Adipocyte (in vitro differentiated cells): Measurements from ENCODE around the gene SENP3.

Experiments used
- DNase-seq: peaks from one replicate; pipeline ENCODE4 v3.0.0-alpha.2; 2015; ENCODE audit warnings: low read depth
- H3K27me3 ChIP-seq: replicated peaks from 2 replicates; pipeline ENCODE4 v1.7.0; 2013; ENCODE audit warnings: mild to moderate bottlenecking, low read length, moderate library complexity; ENCODE audit not compliant: control insufficient read depth, insufficient read depth
- H3K36me3 ChIP-seq: 2 replicates; pipeline ENCODE4 v1.7.0; 2013; ENCODE audit warnings: low read length, mild to moderate bottlenecking, moderate library complexity; ENCODE audit not compliant: control insufficient read depth, insufficient read depth, severe bottlenecking
- H3K4me1 ChIP-seq: 2 replicates; pipeline ENCODE4 v1.7.0; 2013; ENCODE audit warnings: mild to moderate bottlenecking, low read length, moderate library complexity; ENCODE audit not compliant: control insufficient read depth, insufficient read depth
- H3K4me3 ChIP-seq: 2 replicates; pipeline ENCODE4 v1.7.0; 2013; ENCODE audit warnings: mild to moderate bottlenecking, low read length, moderate library complexity
- H3K9ac ChIP-seq: 2 replicates; pipeline ENCODE4 v1.7.0; 2013; ENCODE audit warnings: mild to moderate bottlenecking, low read length, moderate library complexity
- H3K9me3 ChIP-seq: 2 replicates; pipeline ENCODE4 v1.7.0; 2013; ENCODE audit warnings: mild to moderate bottlenecking, low read length, moderate library complexity; ENCODE audit not compliant: control insufficient read depth

SENP3 gene

DNA sequence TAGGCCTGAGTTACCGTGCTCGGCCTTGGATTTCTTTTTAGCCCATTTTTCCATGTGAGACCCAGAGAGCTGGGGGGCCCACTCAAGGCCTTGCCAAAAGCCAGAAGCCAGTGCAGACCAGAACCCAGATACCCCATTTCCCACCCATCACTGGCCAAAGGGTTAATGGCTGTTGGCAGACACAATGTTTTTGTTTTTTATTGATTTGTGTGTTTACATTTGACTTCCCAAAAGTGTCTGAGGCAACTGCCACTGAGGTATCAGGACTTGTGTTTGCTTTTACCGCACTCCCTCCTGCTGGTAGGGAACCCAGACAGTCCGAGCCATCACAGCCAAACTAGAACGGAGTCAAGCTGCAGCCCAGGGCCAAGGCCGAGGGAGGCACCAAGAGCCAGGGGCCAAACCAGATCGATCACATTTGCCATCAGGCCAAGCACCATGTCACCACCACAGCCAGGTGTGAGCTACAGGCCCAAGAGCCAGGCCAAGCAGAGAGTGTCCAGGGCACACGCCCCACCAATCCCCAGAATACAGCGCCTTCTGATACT, 20.6 kb upstream of the SENP3 start:
- Histone ChIP-seq H3K27me3 (peaks cover 15% of the 10 kb centered on the region), H3K4me3 (no peak overlapping the region), H3K4me1 (peaks cover 3% of the 10 kb centered on the region), H3K9ac (no peak overlapping the region), H3K36me3 (no peaks in the 10 kb centered on the region), H3K9me3 (peaks cover 15% of the 10 kb centered on the region)
- DNase-seq, result no peak

DNA sequence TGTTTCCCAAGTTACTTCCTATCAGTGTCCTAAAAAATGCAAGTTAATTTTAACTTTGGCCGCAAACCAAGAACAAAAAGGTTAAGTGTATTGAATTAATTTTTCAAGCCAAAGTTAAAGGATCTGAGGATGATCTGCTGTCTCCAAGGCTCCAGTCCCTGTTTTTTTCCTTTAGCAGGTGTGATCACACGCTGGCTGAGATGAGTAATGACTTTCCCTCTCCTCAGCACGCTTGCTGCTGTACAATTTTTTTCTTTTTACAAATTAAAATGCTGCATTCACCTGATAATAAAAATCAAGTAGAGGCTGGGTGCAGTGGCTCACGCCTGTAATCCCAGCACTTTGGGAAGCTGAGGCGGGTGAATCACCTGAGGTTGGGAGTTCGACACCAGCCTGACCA, 16.8 kb upstream of the SENP3 start:
- H3K4me1 ChIP-seq, result peaks cover 12% of the 10 kb centered on the region
- H3K36me3 ChIP-seq, result no peaks in the 10 kb centered on the region
- no peak for DNase-seq
- H3K9ac ChIP-seq, result no peak overlapping the region
- H3K27me3 ChIP-seq, result peaks cover 15% of the 10 kb centered on the region
- no peak overlapping the region for H3K4me3 ChIP-seq
- no peaks in the 10 kb centered on the region for H3K9me3 ChIP-seq

DNA sequence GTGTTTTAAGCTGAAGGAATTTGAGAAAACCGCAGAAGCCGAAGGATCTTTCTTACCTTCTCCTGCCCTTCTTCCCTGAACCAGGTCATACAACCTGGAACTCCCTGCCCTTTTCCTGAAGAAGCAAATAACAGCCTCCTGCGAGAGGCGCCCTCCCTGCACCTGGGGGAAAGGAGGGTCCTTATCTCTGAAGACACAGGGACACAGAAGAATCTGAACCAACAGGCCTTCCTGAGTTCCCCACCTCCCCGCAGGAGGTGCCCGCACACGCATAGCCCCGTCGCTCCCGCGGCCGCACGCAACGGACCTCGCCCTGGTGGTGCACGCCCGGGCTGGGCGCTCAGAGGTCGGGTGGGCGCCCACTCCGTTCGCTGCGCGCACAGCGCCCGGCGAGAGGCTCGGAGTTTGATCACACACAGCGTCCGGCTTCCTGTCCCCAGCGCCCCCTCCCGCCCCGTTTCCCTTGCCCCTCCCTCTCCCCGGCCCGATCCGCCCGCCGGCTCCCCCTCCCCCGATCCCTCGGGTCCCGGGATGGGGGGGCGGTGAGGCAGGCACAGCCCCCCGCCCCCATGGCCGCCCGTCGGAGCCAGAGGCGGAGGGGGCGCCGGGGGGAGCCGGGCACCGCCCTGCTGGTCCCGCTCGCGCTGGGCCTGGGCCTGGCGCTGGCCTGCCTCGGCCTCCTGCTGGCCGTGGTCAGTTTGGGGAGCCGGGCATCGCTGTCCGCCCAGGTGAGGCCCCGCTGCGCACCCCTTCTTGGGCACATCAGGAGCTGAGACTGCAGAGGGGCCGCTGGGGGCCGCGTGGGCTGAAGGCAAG, 12.9 kb upstream of the SENP3 start, which contains the start of gene TNFSF12:
Gene TNFSF12 (plus strand): TSS at position 474 of the 816 bp plus-strand sequence. CDS start 96 bp downstream, at position 570.
- peaks cover 15% of the 10 kb centered on the region for H3K4me1 ChIP-seq
- peak within 1 kb of the TSS; percentile 80 for H3K4me3 ChIP-seq
- DNase-seq, result peak; percentile 72
- peaks cover 1% of the 10 kb centered on the region for H3K27me3 ChIP-seq
- no peaks in the 10 kb centered on the region for H3K36me3 ChIP-seq
- no peaks in the 10 kb centered on the region for H3K9me3 ChIP-seq
- H3K9ac ChIP-seq, result peak within 1 kb of the TSS; percentile 84

DNA sequence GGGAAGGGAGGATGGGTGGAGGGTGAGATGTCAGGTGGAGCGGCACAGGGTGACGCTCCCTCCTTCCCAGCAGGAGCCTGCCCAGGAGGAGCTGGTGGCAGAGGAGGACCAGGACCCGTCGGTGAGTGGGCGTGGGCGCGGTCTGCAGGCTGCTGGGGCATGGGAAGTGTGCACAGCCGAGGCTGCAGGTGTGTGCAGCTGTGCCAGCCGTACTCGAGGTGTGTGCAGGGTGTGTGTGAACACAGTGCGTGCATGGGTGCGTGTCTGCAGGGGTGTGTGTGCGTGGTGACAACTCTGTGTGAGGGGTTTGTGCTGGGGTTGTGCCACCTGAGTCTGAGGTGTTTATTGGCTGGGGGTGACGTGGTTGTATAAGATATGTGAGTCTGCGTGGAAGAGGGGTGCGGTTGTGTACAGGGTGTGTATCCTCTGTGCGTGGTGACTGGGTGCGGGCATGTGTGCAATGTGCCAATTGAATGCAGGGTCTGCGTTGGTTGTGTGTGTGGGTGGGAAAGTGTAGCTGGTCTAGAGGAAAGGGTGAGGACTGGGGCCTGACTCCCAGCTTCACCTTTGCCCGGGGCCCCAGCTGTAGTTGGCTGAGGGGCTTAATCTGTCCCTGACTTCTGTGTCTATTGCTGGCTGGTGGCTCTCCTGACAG, 12.2 kb upstream of the SENP3 start:
- peak overlapping the region; percentile 84 for H3K9ac ChIP-seq
- H3K36me3 ChIP-seq, result no peaks in the 10 kb centered on the region
- H3K4me3 ChIP-seq, result peak overlapping the region; percentile 80
- no peaks in the 10 kb centered on the region for H3K9me3 ChIP-seq
- no peaks in the 10 kb centered on the region for H3K27me3 ChIP-seq
- H3K4me1 ChIP-seq, result peaks cover 15% of the 10 kb centered on the region
- DNase-seq, result no peak

DNA sequence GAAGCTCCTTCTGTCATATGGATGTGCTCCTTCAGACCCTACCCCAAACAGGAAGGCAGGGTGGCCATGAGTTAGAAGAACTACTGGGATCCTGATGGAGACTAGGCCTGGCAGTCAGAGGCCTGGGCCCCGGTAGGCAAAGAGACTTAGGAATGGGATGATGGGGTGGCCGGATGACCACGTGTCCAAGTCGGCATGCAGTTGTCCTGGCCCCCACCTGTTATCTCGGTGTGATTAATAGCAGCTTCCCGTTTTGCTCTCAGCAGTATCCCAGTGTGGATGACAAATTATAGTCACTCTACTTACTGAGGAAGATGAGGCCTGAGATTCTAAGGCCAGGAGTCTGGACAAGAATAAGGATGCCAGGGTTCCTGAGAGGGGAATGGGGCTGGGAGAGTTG, 11.4 kb upstream of the SENP3 start:
- H3K4me1 ChIP-seq, result peaks cover 11% of the 10 kb centered on the region
- no peak overlapping the region for H3K9ac ChIP-seq
- no peaks in the 10 kb centered on the region for H3K27me3 ChIP-seq
- H3K36me3 ChIP-seq, result no peaks in the 10 kb centered on the region
- H3K4me3 ChIP-seq, result no peak overlapping the region
- no peaks in the 10 kb centered on the region for H3K9me3 ChIP-seq
- no peak for DNase-seq

DNA sequence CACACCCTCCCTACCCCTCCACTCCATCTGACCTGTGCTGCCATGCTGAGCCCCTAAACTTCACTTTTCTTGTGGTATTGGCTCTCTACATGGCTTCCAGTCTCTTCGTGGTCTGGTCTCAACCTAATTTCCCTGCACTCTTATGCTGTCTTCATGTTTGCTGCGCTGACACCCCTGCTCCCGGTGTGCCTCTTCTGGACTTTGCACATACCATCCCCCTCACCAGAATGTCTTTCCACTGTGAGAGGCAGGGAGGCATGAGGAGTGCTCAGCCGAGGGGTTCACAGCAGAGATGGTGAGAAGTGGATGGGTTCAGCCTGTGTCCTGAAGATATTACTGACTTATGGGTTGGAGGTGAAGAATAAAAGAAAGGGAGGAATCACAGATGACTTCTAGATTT, 10.3 kb upstream of the SENP3 start:
- no peak overlapping the region for H3K9ac ChIP-seq
- no peaks in the 10 kb centered on the region for H3K9me3 ChIP-seq
- DNase-seq, result no peak
- peaks cover 11% of the 10 kb centered on the region for H3K4me1 ChIP-seq
- H3K4me3 ChIP-seq, result no peak overlapping the region
- no peaks in the 10 kb centered on the region for H3K27me3 ChIP-seq
- H3K36me3 ChIP-seq, result no peaks in the 10 kb centered on the region

DNA sequence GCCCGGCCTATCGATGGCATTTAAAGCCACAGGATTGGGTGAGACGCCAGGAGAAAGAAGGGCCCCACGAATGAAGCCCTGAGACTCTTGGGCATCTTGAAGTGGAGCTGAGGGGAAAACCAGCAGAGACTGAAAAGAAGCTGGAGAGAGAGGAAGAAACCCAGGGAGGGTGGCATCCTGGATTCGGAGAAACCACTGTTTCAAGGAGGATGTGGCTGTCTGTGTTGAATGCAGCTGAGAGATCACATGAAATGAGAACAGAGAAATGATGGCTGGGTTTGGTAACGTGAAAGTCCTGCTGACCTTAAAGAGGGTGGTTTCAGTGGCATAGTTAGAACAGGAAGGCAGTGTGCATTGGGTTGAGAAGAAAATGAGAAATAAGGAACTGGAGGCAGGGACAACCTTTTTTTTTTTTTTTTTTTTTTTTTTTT, 9.1 kb upstream of the SENP3 start:
- no peak for DNase-seq
- H3K4me1 ChIP-seq, result peaks cover 14% of the 10 kb centered on the region
- H3K36me3 ChIP-seq, result no peaks in the 10 kb centered on the region
- H3K27me3 ChIP-seq, result no peaks in the 10 kb centered on the region
- no peak overlapping the region for H3K4me3 ChIP-seq
- H3K9me3 ChIP-seq, result no peaks in the 10 kb centered on the region
- H3K9ac ChIP-seq, result no peak overlapping the region

DNA sequence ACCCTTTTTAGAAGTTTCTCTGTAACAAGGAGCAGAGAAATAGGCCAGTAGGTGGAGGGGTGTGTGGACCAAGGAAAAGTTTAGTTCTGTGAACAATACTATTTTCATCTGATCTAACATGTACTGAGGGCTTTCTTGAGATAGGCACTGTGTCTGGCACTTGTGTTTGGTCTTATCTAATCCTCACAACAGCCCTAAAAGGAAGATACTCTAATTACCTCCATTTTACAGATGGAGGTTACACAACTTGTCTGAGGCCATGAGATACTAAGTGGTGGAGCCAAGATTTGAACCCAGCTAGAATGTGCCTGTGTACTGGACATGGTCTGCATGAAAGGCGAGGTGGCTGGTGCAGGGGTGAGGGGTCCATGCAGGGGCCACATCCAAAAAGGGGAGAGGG, 8.4 kb upstream of the SENP3 start:
- Histone ChIP-seq H3K4me1 (peaks cover 20% of the 10 kb centered on the region), H3K36me3 (no peaks in the 10 kb centered on the region), H3K27me3 (no peaks in the 10 kb centered on the region), H3K4me3 (no peak overlapping the region), H3K9ac (no peak overlapping the region), H3K9me3 (no peaks in the 10 kb centered on the region)
- no peak for DNase-seq

DNA sequence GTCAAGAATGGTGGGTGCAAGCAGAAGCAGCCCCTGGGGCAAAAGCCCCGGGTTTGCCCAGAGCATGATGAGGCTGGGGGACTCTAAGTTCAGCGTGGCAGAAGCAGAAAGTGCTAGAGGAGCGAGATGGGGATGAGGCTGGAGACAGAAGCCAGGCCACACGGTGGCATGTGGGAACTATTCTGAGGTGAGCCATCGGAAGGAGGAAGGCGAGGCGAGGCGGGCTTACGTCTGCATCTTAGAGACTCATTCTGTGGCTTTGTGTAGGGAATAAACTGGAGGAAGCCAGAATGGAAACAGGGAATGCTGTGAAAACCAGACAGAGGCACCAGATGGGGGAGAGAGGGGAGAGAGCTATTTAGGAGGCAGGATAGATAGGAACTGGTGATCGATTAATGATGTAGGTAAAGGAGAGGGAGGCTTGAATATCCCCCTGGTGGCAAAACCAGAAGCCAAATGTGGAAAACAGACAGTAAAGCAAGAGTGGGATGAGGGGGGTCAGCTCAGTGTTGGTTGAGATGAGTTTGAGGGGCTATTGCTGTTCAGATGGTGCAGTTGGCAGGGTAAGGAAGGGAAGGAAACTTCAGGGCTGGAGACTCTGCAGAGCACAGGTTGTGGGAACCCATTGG, 6.3 kb upstream of the SENP3 start:
- no peak overlapping the region for H3K4me3 ChIP-seq
- no peak overlapping the region for H3K9ac ChIP-seq
- H3K9me3 ChIP-seq, result no peaks in the 10 kb centered on the region
- no peaks in the 10 kb centered on the region for H3K27me3 ChIP-seq
- no peaks in the 10 kb centered on the region for H3K36me3 ChIP-seq
- peaks cover 22% of the 10 kb centered on the region for H3K4me1 ChIP-seq
- no peak for DNase-seq

DNA sequence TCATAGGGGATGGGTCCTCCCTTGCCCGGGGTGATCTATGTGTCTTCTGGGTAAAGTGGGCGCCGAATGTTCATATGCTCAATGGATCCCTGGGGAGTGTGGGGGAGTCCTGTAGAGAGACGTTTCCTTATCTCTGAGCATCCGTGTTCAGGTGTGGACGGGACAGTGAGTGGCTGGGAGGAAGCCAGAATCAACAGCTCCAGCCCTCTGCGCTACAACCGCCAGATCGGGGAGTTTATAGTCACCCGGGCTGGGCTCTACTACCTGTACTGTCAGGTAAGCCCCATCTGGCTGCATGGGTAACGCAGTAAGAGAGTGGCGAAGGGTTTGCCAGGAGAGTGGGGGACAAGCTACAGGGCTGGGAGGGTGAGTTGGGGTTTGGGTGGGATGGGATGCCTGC, 5.1 kb upstream of the SENP3 start:
- DNase-seq, result no peak
- H3K9ac ChIP-seq, result no peak overlapping the region
- H3K9me3 ChIP-seq, result no peaks in the 10 kb centered on the region
- peaks cover 26% of the 10 kb centered on the region for H3K4me1 ChIP-seq
- no peak overlapping the region for H3K4me3 ChIP-seq
- no peaks in the 10 kb centered on the region for H3K27me3 ChIP-seq
- no peaks in the 10 kb centered on the region for H3K36me3 ChIP-seq

DNA sequence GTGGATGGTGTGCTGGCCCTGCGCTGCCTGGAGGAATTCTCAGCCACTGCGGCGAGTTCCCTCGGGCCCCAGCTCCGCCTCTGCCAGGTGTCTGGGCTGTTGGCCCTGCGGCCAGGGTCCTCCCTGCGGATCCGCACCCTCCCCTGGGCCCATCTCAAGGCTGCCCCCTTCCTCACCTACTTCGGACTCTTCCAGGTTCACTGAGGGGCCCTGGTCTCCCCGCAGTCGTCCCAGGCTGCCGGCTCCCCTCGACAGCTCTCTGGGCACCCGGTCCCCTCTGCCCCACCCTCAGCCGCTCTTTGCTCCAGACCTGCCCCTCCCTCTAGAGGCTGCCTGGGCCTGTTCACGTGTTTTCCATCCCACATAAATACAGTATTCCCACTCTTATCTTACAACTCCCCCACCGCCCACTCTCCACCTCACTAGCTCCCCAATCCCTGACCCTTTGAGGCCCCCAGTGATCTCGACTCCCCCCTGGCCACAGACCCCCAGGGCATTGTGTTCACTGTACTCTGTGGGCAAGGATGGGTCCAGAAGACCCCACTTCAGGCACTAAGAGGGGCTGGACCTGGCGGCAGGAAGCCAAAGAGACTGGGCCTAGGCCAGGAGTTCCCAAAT, 4.5 kb upstream of the SENP3 start:
- Histone ChIP-seq H3K36me3 (no peaks in the 10 kb centered on the region), H3K27me3 (no peaks in the 10 kb centered on the region), H3K4me3 (no peak overlapping the region), H3K4me1 (peaks cover 26% of the 10 kb centered on the region), H3K9me3 (no peaks in the 10 kb centered on the region), H3K9ac (peak overlapping the region; percentile 88)
- DNase-seq, result no peak
